Right lobe of liver (tissue), 4 donors: ENCODE data around the gene TMEM225B.

ENCODE experiments used
- POLR2A ChIP-seq: fragments of 450-650 bp; IDR thresholded peaks from one replicate; pipeline ENCODE4 v1.6.1; 2017; ENCODE audit warnings: antibody characterized with exemption, mild to moderate bottlenecking
- TF ChIP-seq, protein P1 (sequence below), 4 donors: fragments of 200-600 bp in 3 of 4; fragments of 450-650 bp in 1 of 4; IDR thresholded peaks; one replicate each; pipeline versions ENCODE4 v1.5.1 to v1.8.0; 2016 to 2022; ENCODE audit warnings: antibody characterized with exemption in 4 of 4, mild to moderate bottlenecking in 2 of 4
- donor health status: DM: no; HTN: no; CAD: no.
- donor health status: DM: no; HTN: no; CAD: no.
- donor health status: DM: no; HTN: yes; CAD: no.

DNA sequence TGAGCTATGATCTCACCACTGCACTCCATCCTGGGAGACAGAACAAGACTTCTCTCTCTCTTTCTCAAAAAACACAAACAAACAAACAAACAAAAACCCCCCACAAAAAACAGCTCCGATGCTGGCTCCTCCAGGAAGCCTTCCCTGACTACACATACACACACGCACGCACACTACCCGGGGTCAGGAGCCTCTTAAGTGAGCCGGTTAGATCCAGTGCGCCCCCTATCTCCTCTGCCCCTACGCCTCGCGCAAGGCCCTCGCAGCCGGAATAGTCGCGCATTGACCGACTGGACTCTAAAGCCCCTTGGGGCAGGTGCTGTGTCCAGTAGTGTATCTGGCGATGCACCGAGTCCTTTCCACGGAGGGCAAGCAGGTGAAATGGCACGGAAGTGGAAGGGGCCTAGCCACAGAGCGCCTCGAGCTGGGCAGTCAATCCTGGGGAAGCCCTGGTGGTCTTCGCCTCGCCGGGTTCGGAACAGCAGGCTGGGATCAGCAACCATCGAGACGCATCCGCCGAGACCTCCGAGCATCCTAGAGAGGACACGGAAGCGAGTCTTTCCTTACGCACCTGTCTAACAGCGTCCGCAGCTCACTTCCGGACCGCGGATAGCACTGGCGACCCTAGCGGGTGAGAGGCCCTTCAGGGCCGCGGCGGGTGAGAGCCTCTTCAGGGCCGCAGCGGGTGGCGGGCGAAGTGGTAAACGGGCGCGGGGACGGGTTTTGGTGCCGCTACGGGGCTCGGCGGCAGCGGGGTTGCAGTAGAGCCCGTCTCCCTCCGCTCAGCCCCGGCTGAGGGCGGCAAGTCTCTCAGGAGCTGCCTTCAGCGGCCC, 18.5 kb downstream of the TMEM225B start, which contains the start of gene ZSCAN25:
- peak; percentile 67 for TF ChIP-seq POLR2A
- TF ChIP-seq, protein P1, sequence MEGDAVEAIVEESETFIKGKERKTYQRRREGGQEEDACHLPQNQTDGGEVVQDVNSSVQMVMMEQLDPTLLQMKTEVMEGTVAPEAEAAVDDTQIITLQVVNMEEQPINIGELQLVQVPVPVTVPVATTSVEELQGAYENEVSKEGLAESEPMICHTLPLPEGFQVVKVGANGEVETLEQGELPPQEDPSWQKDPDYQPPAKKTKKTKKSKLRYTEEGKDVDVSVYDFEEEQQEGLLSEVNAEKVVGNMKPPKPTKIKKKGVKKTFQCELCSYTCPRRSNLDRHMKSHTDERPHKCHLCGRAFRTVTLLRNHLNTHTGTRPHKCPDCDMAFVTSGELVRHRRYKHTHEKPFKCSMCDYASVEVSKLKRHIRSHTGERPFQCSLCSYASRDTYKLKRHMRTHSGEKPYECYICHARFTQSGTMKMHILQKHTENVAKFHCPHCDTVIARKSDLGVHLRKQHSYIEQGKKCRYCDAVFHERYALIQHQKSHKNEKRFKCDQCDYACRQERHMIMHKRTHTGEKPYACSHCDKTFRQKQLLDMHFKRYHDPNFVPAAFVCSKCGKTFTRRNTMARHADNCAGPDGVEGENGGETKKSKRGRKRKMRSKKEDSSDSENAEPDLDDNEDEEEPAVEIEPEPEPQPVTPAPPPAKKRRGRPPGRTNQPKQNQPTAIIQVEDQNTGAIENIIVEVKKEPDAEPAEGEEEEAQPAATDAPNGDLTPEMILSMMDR (IDR thresholded peaks at IDR 0.05) = peak; percentile 25 to 45 (median 38)
